Thoracic aorta (tissue), 2 donors: Measurements from ENCODE around the gene SOHLH1. TPM values are rescaled to one million over a fixed set of nuclear protein-coding genes. Genes with fewer than 3 reads are reported as not detected.

ENCODE experiments used
- ATAC-seq: fragments of 150-250 bp; one replicate; pipeline ENCODE4 v1.8.0; 2017; ENCODE audit warnings: low read depth; ENCODE audit not compliant: insufficient number of reproducible peaks, low FRiP score
- DNase-seq: peaks from one replicate; pipeline ENCODE4 v3.0.0-alpha.2; 2020; ENCODE audit warnings: low spot score
- H3K27ac ChIP-seq, 2 donors: fragments of 200-600 bp; sonication (generic); 1 replicate in 1 of 2; 2 replicates in 1 of 2; pipeline ENCODE4 v1.5.1; 2016; ENCODE audit warnings: mild to moderate bottlenecking in 2 of 2, moderate library complexity in 2 of 2
- H3K27me3 ChIP-seq: fragments of 200-600 bp; sonication (generic); replicated peaks from 2 replicates; pipeline ENCODE4 v1.6.0; 2016; ENCODE audit warnings: mild to moderate bottlenecking; ENCODE audit not compliant: insufficient read depth
- H3K36me3 ChIP-seq: fragments of 200-600 bp; sonication (generic); one replicate; pipeline ENCODE4 v1.5.1; 2016
- H3K4me1 ChIP-seq, 2 donors: fragments of 200-600 bp; sonication (generic); 1 replicate in 1 of 2; 2 replicates in 1 of 2; pipeline versions ENCODE4 v1.5.1 to v1.6.0; 2016; ENCODE audit warnings: low read depth in 2 of 2, mild to moderate bottlenecking in 1 of 2; ENCODE audit not compliant: control insufficient read depth in 1 of 2
- H3K4me3 ChIP-seq: fragments of 200-600 bp; sonication (generic); 2 replicates; pipeline ENCODE4 v1.5.1; 2016; ENCODE audit warnings: mild to moderate bottlenecking
- H3K9me3 ChIP-seq: fragments of 200-600 bp; sonication (generic); 2 replicates; pipeline ENCODE4 v1.5.1; 2016
- CTCF ChIP-seq: fragments of 200-600 bp; sonication (generic); IDR thresholded peaks from one replicate; pipeline ENCODE4 v1.5.1; 2019; ENCODE audit warnings: antibody characterized with exemption
- total RNA-seq, 2 donors: library from RNA; depleted of rRNA; stranded (reverse); fragments of >200 nt; gene quantifications; one replicate each; pipeline versions ENCODE4 v1.1.0 to v1.2.3, GENCODE V29; 2016

Gene SOHLH1
- total RNA-seq, 2 donors from 2014 or later: not detected

GRCh38 chr9:135663451-135663770 lies 35.9 kb downstream of the SOHLH1 start:
- Histone ChIP-seq H3K9me3 (no peaks in the 10 kb centered on the region), H3K27me3 (no peaks in the 10 kb centered on the region), H3K4me1 (no peaks in the 10 kb centered on the region), H3K36me3 (no peaks in the 10 kb centered on the region), H3K4me3 (no peak overlapping the region), H3K27ac (no peak overlapping the region)
- DNase-seq: no peak
- ATAC-seq: no peak
- TF ChIP-seq CTCF: no peak

GRCh38 chr9:135662758-135663450 lies 36.4 kb downstream of the SOHLH1 start, which contains the start of gene LCN9:
LCN9 (plus strand) TSS chr9:135663309; CDS start chr9:135663322, 13 bp downstream.
- ATAC-seq: no peak
- Histone ChIP-seq H3K4me3 (no peak within 1 kb of the TSS), H3K36me3 (no peaks in the 10 kb centered on the region), H3K27me3 (no peaks in the 10 kb centered on the region), H3K27ac (no peak within 1 kb of the TSS), H3K4me1 (no peaks in the 10 kb centered on the region), H3K9me3 (no peaks in the 10 kb centered on the region)
- DNase-seq: no peak
- TF ChIP-seq CTCF: no peak

GRCh38 chr9:135661816-135662560 lies 37.3 kb downstream of the SOHLH1 start:
- H3K27ac ChIP-seq: no peak overlapping the region
- no peak for ATAC-seq
- DNase-seq: no peak
- H3K9me3 ChIP-seq: no peaks in the 10 kb centered on the region
- no peak for TF ChIP-seq CTCF
- H3K36me3 ChIP-seq: no peaks in the 10 kb centered on the region
- H3K4me1 ChIP-seq: no peaks in the 10 kb centered on the region
- no peaks in the 10 kb centered on the region for H3K27me3 ChIP-seq
- no peak overlapping the region for H3K4me3 ChIP-seq

DNA sequence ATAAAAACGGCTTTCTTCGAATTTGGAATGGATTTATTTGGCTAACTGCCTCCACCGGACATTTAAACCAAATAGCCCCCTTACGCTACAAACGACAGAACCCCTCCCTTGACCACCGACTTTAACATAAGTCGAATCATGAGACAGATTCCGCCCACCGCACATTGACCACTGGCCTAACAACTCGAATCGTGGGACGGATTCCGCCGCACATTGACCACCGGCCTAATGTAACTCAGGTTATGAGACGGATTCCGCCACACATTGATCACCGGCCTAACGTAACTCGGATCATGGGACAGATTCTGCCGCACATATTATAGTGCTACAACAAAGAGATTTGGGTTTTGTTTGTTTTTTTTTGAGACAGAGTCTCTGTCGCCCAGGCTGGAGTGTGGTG lies 38.9 kb downstream of the SOHLH1 start:
- H3K36me3 ChIP-seq: no peaks in the 10 kb centered on the region
- ATAC-seq (no peak), DNase-seq (no peak)

More for the DNA sequence above, 38.9 kb downstream of the SOHLH1 start:
- no peaks in the 10 kb centered on the region for H3K27me3 ChIP-seq
- no peak for TF ChIP-seq CTCF
- H3K4me1 ChIP-seq: no peaks in the 10 kb centered on the region
- H3K9me3 ChIP-seq: no peaks in the 10 kb centered on the region
- no peak overlapping the region for H3K4me3 ChIP-seq
- H3K27ac ChIP-seq: no peak overlapping the region
